Stimulated activated naive CD8-positive, alpha-beta T cell treated with anti-CD3 and anti-CD28 coated beads, Interleukin-15, amount 100 ng/mL, for 72 hours (primary cell): ENCODE measurements around the gene CASZ1.

Source experiments
- ATAC-seq: fragments of 150-1000 bp; cut with Tn5 transposase; 2 replicates; pipeline ENCODE4 v1.10.0; 2021; ENCODE audit warnings: mild to moderate bottlenecking, moderate library complexity
- DNase-seq, 2 donors: peaks; one replicate each; pipeline ENCODE4 v3.0.0; 2021 to 2022
- H3K27ac Mint-ChIP-seq, 2 donors: one replicate each; pipeline ENCODE4 v1.8.0; 2022; ENCODE audit warnings: mild to moderate bottlenecking in 2 of 2, mixed read lengths in 2 of 2, moderate library complexity in 2 of 2
- H3K27me3 Mint-ChIP-seq: one replicate; pipeline ENCODE4 v1.8.0; 2022; ENCODE audit warnings: mixed read lengths
- H3K4me1 Mint-ChIP-seq: one replicate; pipeline ENCODE4 v1.8.0; 2022; ENCODE audit warnings: mild to moderate bottlenecking, mixed read lengths
- H3K4me3 Mint-ChIP-seq, 2 donors: one replicate each; pipeline ENCODE4 v1.8.0; 2022; ENCODE audit warnings: mild to moderate bottlenecking in 2 of 2, mixed read lengths in 2 of 2, moderate library complexity in 1 of 2
- H3K9me3 Mint-ChIP-seq, 2 donors: one replicate each; pipeline ENCODE4 v1.8.0; 2022; ENCODE audit warnings: mixed read lengths in 2 of 2

CASZ1 gene

GRCh38 chr1:10724948-10725847, 71.2 kb downstream of the CASZ1 start:
- DNase-seq (no peak), ATAC-seq (no peak)
- no peaks in the 10 kb centered on the region for H3K4me1 Mint-ChIP-seq
- H3K27me3 Mint-ChIP-seq = peaks cover 9% of the 10 kb centered on the region
- no peak overlapping the region for H3K4me3 Mint-ChIP-seq
- no peaks in the 10 kb centered on the region for H3K9me3 Mint-ChIP-seq
- H3K27ac Mint-ChIP-seq = no peak overlapping the region

- no peaks in the 10 kb centered on the region for H3K4me1 Mint-ChIP-seq
- peak overlapping the region in 1 of 2 donors; percentile 33 for H3K27ac Mint-ChIP-seq
- peaks cover 9% of the 10 kb centered on the region for H3K27me3 Mint-ChIP-seq
- DNase-seq = no peak
- H3K9me3 Mint-ChIP-seq = no peaks in the 10 kb centered on the region
- no peak for ATAC-seq
- H3K4me3 Mint-ChIP-seq = no peak overlapping the region
Measured at GRCh38 chr1:10724511-10724910, 71.9 kb downstream of the CASZ1 start.

- DNase-seq (no peak), ATAC-seq (no peak)
- H3K9me3 Mint-ChIP-seq = no peaks in the 10 kb centered on the region
- no peaks in the 10 kb centered on the region for H3K4me1 Mint-ChIP-seq
- peaks cover 9% of the 10 kb centered on the region for H3K27me3 Mint-ChIP-seq
- H3K27ac Mint-ChIP-seq = no peak overlapping the region
- no peak overlapping the region for H3K4me3 Mint-ChIP-seq
Measured at GRCh38 chr1:10724052-10724494, 72.4 kb downstream of the CASZ1 start.

- ATAC-seq (no peak), DNase-seq (no peak)
- H3K4me1 Mint-ChIP-seq = no peaks in the 10 kb centered on the region
- H3K27me3 Mint-ChIP-seq = peaks cover 9% of the 10 kb centered on the region
- no peaks in the 10 kb centered on the region for H3K9me3 Mint-ChIP-seq
- H3K27ac Mint-ChIP-seq = no peak overlapping the region
- no peak overlapping the region for H3K4me3 Mint-ChIP-seq
Measured at GRCh38 chr1:10723317-10723716, 73.1 kb downstream of the CASZ1 start.

- no peak overlapping the region for H3K4me3 Mint-ChIP-seq
- H3K9me3 Mint-ChIP-seq = no peaks in the 10 kb centered on the region
- peaks cover 9% of the 10 kb centered on the region for H3K27me3 Mint-ChIP-seq
- ATAC-seq = no peak
- DNase-seq = no peak
- no peaks in the 10 kb centered on the region for H3K4me1 Mint-ChIP-seq
- H3K27ac Mint-ChIP-seq = no peak overlapping the region
Measured at GRCh38 chr1:10722803-10723202, 73.6 kb downstream of the CASZ1 start.

DNA sequence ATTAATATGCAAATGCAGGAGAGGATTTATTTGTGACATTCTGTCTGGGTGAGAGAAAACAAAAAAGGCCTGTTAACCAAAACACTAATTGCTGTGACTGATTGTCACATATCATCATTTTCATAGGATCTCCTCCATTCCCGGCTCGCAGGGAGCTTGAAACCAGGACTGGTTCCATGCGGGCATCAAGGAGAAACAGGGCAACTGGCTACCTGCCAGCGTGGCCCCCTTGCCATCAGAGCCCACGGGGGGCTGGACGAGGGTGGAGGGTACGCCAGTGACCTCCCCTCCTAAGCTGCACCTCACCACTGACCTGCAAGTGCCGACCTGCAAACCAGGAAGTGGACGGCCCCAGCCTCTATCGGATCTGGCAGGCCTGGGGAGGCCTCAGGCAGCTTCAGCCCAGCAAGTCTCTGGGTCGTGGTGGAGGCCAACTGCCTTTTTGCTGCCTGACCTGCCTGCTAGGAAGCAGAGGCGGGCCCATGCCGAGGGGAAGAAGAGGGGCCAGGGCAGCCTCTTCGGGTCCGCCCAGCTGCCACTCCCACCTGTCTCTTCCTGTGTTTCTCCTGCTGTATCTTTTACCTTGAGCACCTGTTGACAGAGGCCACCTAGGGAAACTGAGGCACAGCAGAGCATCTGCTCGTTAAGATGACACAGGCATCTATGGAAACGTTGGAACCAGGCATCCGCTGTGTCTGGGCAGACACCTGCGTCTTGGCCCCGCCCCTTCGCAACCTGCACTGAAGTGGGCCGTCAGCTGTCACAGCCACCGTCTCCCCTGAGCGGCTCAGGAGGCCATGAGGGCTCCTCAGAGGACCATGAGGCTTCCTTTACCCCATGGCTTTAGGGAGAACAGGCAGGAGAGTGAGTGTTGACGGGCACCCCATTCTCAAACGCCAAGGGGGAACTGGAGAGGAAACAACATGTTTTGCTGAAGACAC, 74.8 kb downstream of the CASZ1 start:
- Mint-ChIP-seq H3K9me3 (no peaks in the 10 kb centered on the region), H3K4me1 (no peaks in the 10 kb centered on the region), H3K27me3 (peaks cover 15% of the 10 kb centered on the region), H3K27ac (no peak overlapping the region), H3K4me3 (no peak overlapping the region)
- DNase-seq (no peak), ATAC-seq (no peak)

DNA sequence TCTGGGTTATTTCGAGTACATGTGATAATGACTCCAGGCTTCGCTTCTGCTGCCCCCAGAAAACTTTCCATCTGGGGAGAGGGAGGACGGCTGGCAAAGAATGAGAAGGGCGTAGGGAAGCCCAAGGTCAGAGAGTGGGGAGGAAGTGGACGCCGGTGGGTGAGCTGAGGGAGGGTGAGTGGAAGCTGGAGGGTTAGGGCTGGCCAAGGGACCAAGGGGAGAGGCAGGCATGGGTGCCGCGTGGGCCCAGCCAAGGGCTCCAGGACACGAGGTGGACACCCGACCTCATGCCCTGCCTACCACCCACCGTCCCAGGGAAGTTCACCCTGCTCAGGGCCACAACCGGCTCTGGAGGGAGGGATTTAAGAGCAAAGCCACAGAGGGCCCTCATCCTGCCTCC, 75.8 kb downstream of the CASZ1 start:
- Mint-ChIP-seq H3K4me3 (no peak overlapping the region), H3K27ac (no peak overlapping the region), H3K9me3 (no peaks in the 10 kb centered on the region), H3K27me3 (peaks cover 23% of the 10 kb centered on the region), H3K4me1 (peaks cover 6% of the 10 kb centered on the region)
- no peak for DNase-seq
- no peak for ATAC-seq

DNA sequence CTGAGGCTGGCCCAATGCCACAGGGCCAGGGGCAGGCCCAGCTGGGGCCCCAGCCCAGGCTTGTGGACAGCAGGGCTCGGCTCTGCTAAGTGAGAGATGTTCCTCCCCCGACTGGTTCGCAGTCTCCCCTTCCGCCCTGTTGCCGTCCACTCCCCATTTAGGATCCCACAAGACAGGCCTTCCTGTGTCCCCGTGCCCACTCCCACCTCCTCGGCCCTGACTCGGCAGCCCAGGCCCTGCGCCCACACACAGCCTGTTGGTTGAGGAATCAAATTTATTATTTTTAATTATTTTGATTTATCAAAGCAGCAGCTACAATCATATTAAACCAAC, 78.4 kb downstream of the CASZ1 start:
- Mint-ChIP-seq H3K4me3 (no peak overlapping the region), H3K27me3 (peaks cover 25% of the 10 kb centered on the region), H3K27ac (no peak overlapping the region), H3K4me1 (peaks cover 6% of the 10 kb centered on the region), H3K9me3 (no peaks in the 10 kb centered on the region)
- DNase-seq (no peak), ATAC-seq (no peak)

GRCh38 chr1:10717296-10718082, 79.0 kb downstream of the CASZ1 start:
- peaks cover 25% of the 10 kb centered on the region for H3K27me3 Mint-ChIP-seq

DNA sequence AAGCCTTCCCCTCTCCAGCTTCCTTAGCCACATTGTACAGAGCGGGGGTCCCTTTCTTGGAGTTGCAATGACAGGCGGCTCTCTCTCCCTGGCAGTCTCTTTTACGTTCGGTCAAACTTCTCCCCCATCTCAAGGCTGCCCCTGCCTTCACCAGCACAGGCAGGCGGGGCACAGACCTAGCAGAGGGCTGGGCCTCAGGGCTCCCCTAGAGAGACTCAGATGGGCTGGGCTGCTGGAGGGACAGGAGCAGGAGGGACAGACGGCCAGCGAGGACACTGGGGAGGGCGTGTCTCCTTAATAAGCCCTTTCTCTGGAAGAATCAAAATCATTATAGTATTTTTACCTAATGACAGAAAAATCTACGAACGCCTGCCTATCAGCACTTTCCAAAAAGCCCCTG, 79.6 kb downstream of the CASZ1 start:
- peak overlapping the region in 1 of 2 donors; percentile 57 for H3K27ac Mint-ChIP-seq
- no peak for DNase-seq
- ATAC-seq = no peak
- peaks cover 6% of the 10 kb centered on the region for H3K4me1 Mint-ChIP-seq
- no peak overlapping the region for H3K4me3 Mint-ChIP-seq
- H3K27me3 Mint-ChIP-seq = peaks cover 25% of the 10 kb centered on the region
- H3K9me3 Mint-ChIP-seq = no peaks in the 10 kb centered on the region

More at GRCh38 chr1:10717296-10718082, 79.0 kb downstream of the CASZ1 start:
- Mint-ChIP-seq H3K4me1 (peaks cover 6% of the 10 kb centered on the region), H3K4me3 (no peak overlapping the region), H3K27ac (no peak overlapping the region), H3K9me3 (no peaks in the 10 kb centered on the region)
- no peak for ATAC-seq
- no peak for DNase-seq

- Mint-ChIP-seq H3K27ac (no peak overlapping the region), H3K9me3 (no peaks in the 10 kb centered on the region), H3K4me1 (peaks cover 6% of the 10 kb centered on the region), H3K4me3 (no peak overlapping the region), H3K27me3 (peaks cover 25% of the 10 kb centered on the region)
- DNase-seq (no peak), ATAC-seq (no peak)
Measured at GRCh38 chr1:10714337-10715114, 81.9 kb downstream of the CASZ1 start.

- H3K4me1 Mint-ChIP-seq = peaks cover 6% of the 10 kb centered on the region
- no peak overlapping the region for H3K27ac Mint-ChIP-seq
- no peak overlapping the region for H3K4me3 Mint-ChIP-seq
- H3K27me3 Mint-ChIP-seq = peaks cover 25% of the 10 kb centered on the region
- DNase-seq = no peak
- no peak for ATAC-seq
- no peaks in the 10 kb centered on the region for H3K9me3 Mint-ChIP-seq
Measured at GRCh38 chr1:10713614-10714013, 82.8 kb downstream of the CASZ1 start.

- peaks cover 25% of the 10 kb centered on the region for H3K27me3 Mint-ChIP-seq
- H3K27ac Mint-ChIP-seq = no peak overlapping the region
- H3K9me3 Mint-ChIP-seq = no peaks in the 10 kb centered on the region
- no peak for DNase-seq
- no peak for ATAC-seq
- no peak overlapping the region for H3K4me3 Mint-ChIP-seq
- H3K4me1 Mint-ChIP-seq = peaks cover 6% of the 10 kb centered on the region
Measured at GRCh38 chr1:10712568-10713362, 83.7 kb downstream of the CASZ1 start.

DNA sequence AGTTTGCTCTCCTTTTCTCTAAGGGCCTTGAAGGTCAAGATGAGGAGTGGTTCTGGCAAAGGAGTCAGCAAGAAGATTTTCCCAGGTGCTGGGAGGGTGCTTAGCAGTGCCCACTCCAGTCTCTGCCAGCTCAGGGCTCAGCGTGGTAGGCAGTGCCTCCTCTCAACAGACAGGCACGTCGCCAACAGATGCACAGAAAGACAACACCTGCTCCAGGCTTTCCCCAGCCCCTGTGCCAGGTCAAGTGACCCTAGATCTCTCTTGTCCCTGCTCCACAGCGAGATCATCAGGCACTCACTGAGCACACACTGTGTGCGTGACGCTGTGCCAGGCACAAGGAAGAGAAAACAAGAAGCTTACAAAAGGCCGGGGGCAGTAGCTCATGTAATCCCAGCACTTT, 86.0 kb downstream of the CASZ1 start:
- Mint-ChIP-seq H3K27me3 (peaks cover 11% of the 10 kb centered on the region), H3K4me3 (no peak overlapping the region), H3K27ac (no peak overlapping the region), H3K9me3 (no peaks in the 10 kb centered on the region), H3K4me1 (no peaks in the 10 kb centered on the region)
- DNase-seq (no peak), ATAC-seq (no peak)
